ENCODE results near the gene CLASP1.

DNA sequence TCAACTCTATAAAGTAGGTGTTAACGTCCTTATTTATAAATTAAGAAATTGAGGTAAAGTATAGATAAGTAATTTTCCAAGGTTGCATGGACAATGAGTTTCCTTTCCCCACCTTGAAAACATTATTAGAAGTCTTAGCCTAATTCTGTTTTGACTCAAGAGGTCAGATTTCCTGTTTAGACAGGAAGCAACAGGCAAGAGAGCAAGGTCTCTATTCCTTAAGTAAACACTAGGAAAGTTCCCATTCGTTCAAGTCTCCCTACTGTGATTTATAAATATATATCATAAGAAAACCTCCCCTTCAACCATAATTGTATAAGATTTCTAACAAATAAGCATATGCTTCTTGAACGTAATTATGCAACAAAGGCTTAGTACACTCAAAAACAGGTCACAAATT, 40.3 kb downstream of the CLASP1 start:
- TF ChIP-seq ESRRG (CRISPR knock-in tag; IDR thresholded peaks at IDR 0.05) (no peak), CSDC2 (CRISPR knock-in tag; IDR thresholded peaks at IDR 0.05) (no peak), ISL1 (CRISPR knock-in tag; IDR thresholded peaks at IDR 0.05) (no peak), OSR1 (CRISPR knock-in tag; IDR thresholded peaks at IDR 0.05) (no peak), ZFP3 (CRISPR knock-in tag; IDR thresholded peaks at IDR 0.05) (no peak)
- TF ChIP-seq, protein P1, sequence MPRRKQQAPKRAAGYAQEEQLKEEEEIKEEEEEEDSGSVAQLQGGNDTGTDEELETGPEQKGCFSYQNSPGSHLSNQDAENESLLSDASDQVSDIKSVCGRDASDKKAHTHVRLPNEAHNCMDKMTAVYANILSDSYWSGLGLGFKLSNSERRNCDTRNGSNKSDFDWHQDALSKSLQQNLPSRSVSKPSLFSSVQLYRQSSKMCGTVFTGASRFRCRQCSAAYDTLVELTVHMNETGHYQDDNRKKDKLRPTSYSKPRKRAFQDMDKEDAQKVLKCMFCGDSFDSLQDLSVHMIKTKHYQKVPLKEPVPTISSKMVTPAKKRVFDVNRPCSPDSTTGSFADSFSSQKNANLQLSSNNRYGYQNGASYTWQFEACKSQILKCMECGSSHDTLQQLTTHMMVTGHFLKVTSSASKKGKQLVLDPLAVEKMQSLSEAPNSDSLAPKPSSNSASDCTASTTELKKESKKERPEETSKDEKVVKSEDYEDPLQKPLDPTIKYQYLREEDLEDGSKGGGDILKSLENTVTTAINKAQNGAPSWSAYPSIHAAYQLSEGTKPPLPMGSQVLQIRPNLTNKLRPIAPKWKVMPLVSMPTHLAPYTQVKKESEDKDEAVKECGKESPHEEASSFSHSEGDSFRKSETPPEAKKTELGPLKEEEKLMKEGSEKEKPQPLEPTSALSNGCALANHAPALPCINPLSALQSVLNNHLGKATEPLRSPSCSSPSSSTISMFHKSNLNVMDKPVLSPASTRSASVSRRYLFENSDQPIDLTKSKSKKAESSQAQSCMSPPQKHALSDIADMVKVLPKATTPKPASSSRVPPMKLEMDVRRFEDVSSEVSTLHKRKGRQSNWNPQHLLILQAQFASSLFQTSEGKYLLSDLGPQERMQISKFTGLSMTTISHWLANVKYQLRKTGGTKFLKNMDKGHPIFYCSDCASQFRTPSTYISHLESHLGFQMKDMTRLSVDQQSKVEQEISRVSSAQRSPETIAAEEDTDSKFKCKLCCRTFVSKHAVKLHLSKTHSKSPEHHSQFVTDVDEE (CRISPR knock-in tag; IDR thresholded peaks at IDR 0.05), result no peak
- TF ChIP-seq, protein P2, sequence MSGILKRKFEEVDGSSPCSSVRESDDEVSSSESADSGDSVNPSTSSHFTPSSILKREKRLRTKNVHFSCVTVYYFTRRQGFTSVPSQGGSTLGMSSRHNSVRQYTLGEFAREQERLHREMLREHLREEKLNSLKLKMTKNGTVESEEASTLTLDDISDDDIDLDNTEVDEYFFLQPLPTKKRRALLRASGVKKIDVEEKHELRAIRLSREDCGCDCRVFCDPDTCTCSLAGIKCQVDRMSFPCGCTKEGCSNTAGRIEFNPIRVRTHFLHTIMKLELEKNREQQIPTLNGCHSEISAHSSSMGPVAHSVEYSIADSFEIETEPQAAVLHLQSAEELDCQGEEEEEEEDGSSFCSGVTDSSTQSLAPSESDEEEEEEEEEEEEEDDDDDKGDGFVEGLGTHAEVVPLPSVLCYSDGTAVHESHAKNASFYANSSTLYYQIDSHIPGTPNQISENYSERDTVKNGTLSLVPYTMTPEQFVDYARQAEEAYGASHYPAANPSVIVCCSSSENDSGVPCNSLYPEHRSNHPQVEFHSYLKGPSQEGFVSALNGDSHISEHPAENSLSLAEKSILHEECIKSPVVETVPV (CRISPR knock-in tag; IDR thresholded peaks at IDR 0.05), result no peak
- TF ChIP-seq, protein P3, sequence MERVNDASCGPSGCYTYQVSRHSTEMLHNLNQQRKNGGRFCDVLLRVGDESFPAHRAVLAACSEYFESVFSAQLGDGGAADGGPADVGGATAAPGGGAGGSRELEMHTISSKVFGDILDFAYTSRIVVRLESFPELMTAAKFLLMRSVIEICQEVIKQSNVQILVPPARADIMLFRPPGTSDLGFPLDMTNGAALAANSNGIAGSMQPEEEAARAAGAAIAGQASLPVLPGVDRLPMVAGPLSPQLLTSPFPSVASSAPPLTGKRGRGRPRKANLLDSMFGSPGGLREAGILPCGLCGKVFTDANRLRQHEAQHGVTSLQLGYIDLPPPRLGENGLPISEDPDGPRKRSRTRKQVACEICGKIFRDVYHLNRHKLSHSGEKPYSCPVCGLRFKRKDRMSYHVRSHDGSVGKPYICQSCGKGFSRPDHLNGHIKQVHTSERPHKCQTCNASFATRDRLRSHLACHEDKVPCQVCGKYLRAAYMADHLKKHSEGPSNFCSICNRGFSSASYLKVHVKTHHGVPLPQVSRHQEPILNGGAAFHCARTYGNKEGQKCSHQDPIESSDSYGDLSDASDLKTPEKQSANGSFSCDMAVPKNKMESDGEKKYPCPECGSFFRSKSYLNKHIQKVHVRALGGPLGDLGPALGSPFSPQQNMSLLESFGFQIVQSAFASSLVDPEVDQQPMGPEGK (CRISPR knock-in tag; IDR thresholded peaks at IDR 0.05; ENCODE audit: borderline replicate concordance), result no peak

All from SK-N-SH treated with all-trans-retinoic acid at 6 μM for 48 hours (cell line).